Iris pigment epithelial cell (primary cell): ENCODE measurements around the gene USP30.
A peak's percentile ranks its signal among the peaks of the same experiment; 100 is the strongest.
"Not testable (repeated sequence)": the region's sequence is repeated elsewhere in the genome, so short reads cannot be mapped to it uniquely, and the experiment has no call there.

Experiments
- DNase-seq: peaks from one replicate; pipeline ENCODE4 v3.0.0-alpha.2; 2011; ENCODE audit warnings: low read depth

Gene USP30

GRCh38 chr12:109052414-109053323 lies at the start of gene USP30:
Gene USP30, plus strand, starts transcription at chr12:109052576. Its CDS starts 103 bp downstream, at chr12:109052679.
- DNase-seq: peak; percentile 87

GRCh38 chr12:109004017-109004416 lies 48.4 kb upstream of the USP30 start:
- no peak for DNase-seq

DNA sequence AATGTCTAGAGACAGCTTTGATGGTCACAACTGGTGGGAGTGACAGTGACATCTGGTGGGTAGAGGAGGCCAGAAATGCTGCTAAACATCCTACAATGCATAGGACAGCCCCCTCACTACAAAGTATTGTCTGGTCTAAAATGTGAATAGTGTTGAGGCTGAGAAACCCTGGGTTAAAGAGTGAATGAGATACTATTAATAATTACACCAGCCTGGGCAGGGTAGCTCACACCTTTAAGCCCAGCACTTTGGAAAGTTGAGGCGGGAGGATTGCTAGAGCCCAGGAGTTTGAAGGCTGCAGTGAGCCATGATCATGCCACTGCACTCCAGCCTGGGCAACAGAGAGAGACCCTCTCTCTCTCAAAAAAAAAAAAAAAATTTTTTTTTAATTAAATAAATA lies 42.6 kb upstream of the USP30 start:
- no peak for DNase-seq

GRCh38 chr12:109010259-109010658 lies 42.1 kb upstream of the USP30 start:
- no peak for DNase-seq

DNA sequence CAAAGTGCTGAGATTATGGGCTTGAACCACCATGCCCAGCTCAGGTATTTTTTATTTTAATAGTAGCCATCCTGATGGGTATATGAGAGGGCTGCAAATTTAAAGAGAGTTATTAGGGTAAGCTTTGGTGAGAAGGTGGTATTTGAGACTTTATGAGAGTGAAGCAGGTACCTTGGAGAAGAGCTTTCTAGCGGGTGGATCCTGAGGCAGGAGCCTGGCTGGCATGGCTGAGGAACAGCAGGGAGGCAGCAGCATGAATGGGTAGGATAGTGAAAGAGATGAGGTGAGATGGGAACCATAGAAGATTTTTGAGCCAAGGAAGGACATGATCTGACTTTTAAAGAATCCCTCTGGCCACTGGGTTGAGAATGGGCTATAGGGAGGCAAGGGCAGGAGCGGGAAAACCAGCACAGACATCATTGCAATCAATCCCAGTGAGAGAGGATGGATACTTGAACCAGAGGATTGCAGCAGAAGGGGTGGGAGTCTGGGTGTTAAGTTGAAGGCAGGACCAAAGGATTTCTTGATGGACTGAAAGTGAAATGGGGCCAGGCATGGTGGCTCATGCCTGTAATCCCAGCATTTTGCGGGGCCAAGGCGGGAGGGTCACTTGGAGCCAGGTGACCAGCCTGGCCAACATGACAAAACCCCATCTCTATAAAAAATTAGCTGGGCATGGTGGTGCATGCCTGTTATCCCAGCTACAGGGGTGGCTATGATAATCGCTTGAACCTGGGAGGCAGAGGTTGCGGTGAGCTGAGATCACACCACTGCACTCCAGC lies 37.2 kb upstream of the USP30 start:
- no peak for DNase-seq

GRCh38 chr12:109016016-109016415 lies 36.4 kb upstream of the USP30 start:
- no peak for DNase-seq

DNA sequence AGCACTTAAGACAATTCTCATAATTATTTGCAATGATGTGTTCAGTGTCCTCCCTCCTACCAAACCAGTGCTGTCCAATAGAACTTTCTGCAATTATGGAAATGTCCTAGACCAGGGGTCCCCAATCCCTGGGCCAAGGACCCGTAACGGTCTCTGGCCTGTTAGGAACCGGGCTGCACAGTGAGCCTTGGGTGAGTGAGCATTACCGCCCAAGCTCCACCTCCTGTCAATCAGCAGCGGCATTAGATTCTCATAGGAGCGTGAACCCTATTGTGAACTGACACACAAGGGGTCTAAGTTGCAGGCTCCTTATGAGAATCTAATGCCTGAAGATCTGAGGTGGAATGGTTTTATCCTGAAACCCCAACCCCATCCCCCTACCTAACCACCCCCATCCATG lies 35.4 kb upstream of the USP30 start:
- DNase-seq: no peak

DNA sequence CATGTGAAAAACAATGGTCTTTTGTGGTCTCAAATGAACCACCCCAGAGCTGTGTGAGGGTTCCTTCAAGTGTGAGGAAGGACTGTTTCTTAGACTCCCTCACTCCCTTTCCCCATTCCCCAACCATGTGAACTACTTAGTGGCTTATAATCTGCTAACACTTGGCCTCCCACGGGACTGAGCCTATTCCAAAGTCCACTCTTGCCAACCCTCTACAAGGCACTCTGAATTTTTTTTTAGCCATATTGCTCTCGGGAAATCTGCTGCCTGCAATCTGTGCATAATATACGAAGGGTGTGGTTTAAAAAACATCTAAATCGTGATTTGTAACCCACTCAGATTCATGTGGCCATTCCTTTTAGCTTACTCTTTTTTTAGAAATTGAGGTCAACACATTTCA lies 34.1 kb upstream of the USP30 start:
- no peak for DNase-seq

- no peak for DNase-seq
Observed at GRCh38 chr12:109020146-109020795, 32.1 kb upstream of the USP30 start.

DNA sequence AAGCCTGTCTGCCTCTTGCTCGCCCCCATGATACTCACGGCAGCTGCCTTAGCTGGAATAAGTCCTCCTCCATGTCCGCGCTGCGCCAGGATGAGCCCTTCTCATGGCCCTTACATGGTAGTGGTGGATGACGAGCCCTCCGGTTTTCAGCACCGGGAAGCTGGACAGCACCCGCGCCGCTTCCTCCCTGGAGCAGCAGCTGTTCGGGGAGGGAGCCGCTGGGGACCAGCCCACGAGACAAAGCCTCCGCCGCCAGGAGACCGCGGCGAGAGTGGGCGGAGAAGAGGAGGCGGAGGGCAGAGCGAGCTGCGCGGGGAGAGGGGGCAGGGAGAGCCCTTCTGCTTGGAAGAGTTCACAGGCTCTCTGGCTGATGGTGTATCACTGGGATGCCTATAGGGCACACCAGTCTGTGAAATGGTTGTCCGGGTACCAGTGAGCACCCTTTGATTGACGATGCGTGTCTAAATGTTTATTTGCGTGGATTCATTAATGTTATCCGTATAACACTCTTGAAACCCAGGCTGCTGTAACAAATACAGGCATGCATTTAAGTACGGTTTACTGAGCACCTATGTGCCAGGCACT lies 31.5 kb upstream of the USP30 start, which contains the start of gene SVOP:
Gene SVOP (minus strand): TSS at position 273 of the 585 bp plus-strand sequence. CDS start 200 bp downstream, at position 73.
- DNase-seq: peak; percentile 85

DNA sequence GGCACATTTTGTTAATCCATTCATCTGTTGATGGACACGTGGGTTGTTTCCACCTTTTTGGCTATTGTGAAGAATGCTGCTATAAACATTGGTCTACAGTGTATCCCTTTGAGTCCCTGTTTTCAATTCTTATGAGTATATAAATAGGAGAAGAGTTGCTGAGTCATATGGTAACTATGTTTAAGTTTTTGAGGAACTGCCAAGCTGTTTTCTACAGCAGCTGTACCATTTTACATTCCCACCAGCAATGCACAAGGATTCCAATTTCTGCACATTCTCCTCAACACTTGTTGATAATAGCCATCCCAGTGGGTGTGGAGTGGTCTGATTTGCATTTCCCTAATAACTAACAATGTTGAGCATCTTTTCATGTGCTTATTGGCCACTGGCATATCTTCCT lies 24.6 kb upstream of the USP30 start:
- DNase-seq: peak; percentile 62

GRCh38 chr12:109028624-109029023 lies 23.8 kb upstream of the USP30 start:
- peak; percentile 36 for DNase-seq

DNA sequence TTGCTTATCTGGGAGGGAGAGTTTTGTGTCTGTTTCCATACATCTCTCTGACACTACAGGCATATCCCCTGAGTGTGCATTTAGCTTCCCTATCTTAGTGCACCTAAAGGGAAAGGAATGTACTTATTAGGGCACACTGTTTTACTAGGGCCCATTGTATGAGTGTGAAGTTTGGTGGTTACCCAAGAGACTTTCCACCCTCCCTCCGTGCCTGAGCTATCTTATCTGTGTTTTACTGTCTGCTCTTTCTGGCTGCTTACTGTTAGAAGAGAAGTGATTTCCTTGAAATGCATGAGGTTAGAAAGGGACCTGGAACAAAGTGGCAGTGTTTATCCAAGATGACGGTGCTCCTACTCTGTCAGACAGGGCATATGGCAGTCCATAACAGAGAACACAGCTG lies 23.0 kb upstream of the USP30 start:
- no peak for DNase-seq

GRCh38 chr12:109033239-109034196 lies 18.9 kb upstream of the USP30 start:
- no peak for DNase-seq

GRCh38 chr12:109036975-109037374 lies 15.4 kb upstream of the USP30 start:
- DNase-seq: no peak

GRCh38 chr12:109044241-109044640 lies 8.1 kb upstream of the USP30 start:
- no peak for DNase-seq

DNA sequence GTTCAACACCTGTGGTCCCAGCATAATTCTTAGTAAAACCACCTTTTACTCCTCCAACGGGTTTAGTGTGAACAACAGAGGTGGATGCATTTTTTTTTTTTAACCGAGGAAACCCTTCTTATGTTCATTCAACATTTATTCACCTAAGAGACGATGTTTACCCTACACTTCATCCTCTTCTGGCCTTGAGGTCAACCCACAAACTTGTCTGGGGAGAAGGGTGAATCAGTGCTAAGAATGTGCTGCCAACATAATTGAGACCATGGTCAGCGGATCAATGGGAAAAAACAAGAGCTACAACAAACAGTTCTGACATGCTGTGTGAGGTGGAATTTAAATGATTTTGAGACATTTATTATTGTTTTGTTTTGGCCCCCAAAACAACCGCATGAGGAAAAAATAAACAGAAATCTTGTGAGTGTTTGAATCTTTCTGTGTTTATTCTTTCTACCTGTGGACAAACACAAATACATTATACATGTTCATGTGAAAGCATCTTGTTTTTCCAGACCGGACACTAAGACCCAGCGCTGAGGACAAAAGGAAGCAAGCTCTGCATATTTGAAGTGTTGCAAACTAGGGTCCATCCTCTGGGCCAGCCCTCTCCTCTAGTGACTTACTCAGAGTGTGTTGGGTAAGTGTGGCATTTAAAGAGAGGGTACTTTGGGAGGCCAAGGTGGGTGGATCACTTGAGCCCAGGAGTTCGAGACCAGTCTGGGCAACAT lies 5.1 kb upstream of the USP30 start:
- peak; percentile 87 for DNase-seq

- DNase-seq: not testable (repeated sequence)
Observed at GRCh38 chr12:109048706-109049105, 3.7 kb upstream of the USP30 start.

DNA sequence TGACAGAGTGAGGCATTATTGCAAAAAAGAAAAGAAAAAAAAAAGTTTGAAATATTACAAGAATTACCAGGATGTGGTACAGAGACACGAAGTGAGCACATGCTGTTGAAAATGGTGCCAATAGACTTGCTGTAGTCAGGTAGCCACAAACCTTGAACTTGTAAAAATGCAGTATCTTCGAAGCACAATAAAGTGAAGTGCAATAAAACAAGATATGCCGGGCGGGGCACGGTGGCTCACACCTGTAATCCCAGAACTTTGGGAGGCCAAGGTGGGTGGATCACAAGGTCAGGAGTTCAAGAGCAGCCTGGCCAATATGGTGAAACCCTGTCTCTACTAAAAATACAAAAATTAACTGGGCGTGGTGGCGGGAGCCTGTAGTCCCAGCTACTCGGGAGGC lies 2.6 kb upstream of the USP30 start:
- not testable (repeated sequence) for DNase-seq

GRCh38 chr12:109052097-109052413 lies 321 bp upstream of the USP30 start:
- no peak for DNase-seq
